A549 (cell line): ENCODE data around the gene PLEKHA4. TPM values are rescaled to one million over a fixed set of nuclear protein-coding genes. Genes with fewer than 3 reads are reported as not detected.

ENCODE experiments used
- ATAC-seq, 2 experiments: fragments of 200-7000 bp in 1 of 2; fragments of >200 bp in 1 of 2; cut with Nextera tagmentation in 1 of 2; cut with Tn5 transposase in 1 of 2; 3 replicates each; pipeline versions ENCODE4 v1.8.0 to v1.9.1; 2018 to 2020; ENCODE audit warnings: mild to moderate bottlenecking in 1 of 2, moderate library complexity in 1 of 2
- CTCF ChIA-PET: fragments of 300-600 bp; sonication (Branson Sonifier 250); formaldehyde crosslinking; extraction: SDS; loops from one replicate; lab custom pipeline; 2021; ENCODE audit warnings: antibody characterized with exemption, inconsistent platforms; lab: Yijun Ruan, JAX
- POLR2A ChIA-PET: fragments of 350-600 bp; formaldehyde crosslinking; extraction: SDS; loops from one replicate; lab custom pipeline; 2021; ENCODE audit warnings: antibody characterized with exemption, inconsistent platforms; lab: Yijun Ruan, JAX
- DNase-seq, 2 experiments: peaks; one replicate each; pipeline versions ENCODE4 v3.0.0 to v3.0.0-alpha.2; 2011 to 2016; ENCODE audit warnings: low read depth in 1 of 2, low spot score in 1 of 2
- FAIRE-seq: peaks from 2 replicates; lab custom pipeline; 2011; peaks lifted over from hg19 to GRCh38; lab: Jason Lieb, UNC
- H3K27ac ChIP-seq, 2 experiments: fragments of >200 bp; sonication (Bioruptor Twin); formaldehyde crosslinking; 3 replicates each; pipeline ENCODE4 v1.5.1; 2016 to 2017
- H3K4me1 ChIP-seq: fragments of >200 bp; sonication (Bioruptor Twin); formaldehyde crosslinking; 3 replicates; pipeline ENCODE4 v1.6.1; 2016
- H3K4me2 ChIP-seq: fragments of >200 bp; sonication (Bioruptor Twin); formaldehyde crosslinking; 3 replicates; pipeline ENCODE4 v1.6.1; 2016
- H3K4me3 ChIP-seq: fragments of >200 bp; sonication (Bioruptor Twin); formaldehyde crosslinking; 3 replicates; pipeline ENCODE4 v1.5.1; 2016
- H3K9me3 ChIP-seq: fragments of >200 bp; sonication (Bioruptor Twin); formaldehyde crosslinking; 3 replicates; pipeline ENCODE4 v1.6.1; 2016
- ATOH8 ChIP-seq: fragments of 250-450 bp; sonication (Bioruptor Pico); IDR thresholded peaks from 2 replicates; pipeline ENCODE4 v1.5.0; 2020; ENCODE audit warnings: low read depth, mild to moderate bottlenecking, moderate library complexity
- CBX2 ChIP-seq: fragments of 200-600 bp; sonication (generic); IDR thresholded peaks from 2 replicates; pipeline ENCODE4 v1.6.1; 2016; ENCODE audit warnings: low read depth, mild to moderate bottlenecking, borderline replicate concordance
- CBX8 ChIP-seq: fragments of 200-600 bp; sonication (generic); IDR thresholded peaks from 2 replicates; pipeline ENCODE4 v1.6.1; 2016
- CTCF ChIP-seq: fragments of >200 bp; sonication (Bioruptor Twin); formaldehyde crosslinking; IDR thresholded peaks from 3 replicates; pipeline ENCODE4 v1.5.1; 2016
- ESRRA ChIP-seq: fragments of 150-350 bp; IDR thresholded peaks from 2 replicates; pipeline ENCODE4 v1.6.1; 2014; ENCODE audit warnings: mild to moderate bottlenecking, low read length, borderline replicate concordance
- FOSB ChIP-seq: fragments of 250-450 bp; sonication (Bioruptor Pico); IDR thresholded peaks from 2 replicates; pipeline ENCODE4 v1.5.0; 2020; ENCODE audit warnings: mild to moderate bottlenecking, moderate library complexity
- FOSL2 ChIP-seq, 2 experiments: fragments of 450-650 bp in 1 of 2; fragments of >200 bp in 1 of 2; sonication (Bioruptor Twin) in 1 of 2; formaldehyde crosslinking; IDR thresholded peaks; 2 replicates each; pipeline versions ENCODE4 v1.5.0 to v1.6.1; 2016 to 2020; ENCODE audit warnings: mild to moderate bottlenecking in 1 of 2, moderate library complexity in 1 of 2
- HDAC2 ChIP-seq: fragments of 200-600 bp; sonication (generic); IDR thresholded peaks from 2 replicates; pipeline ENCODE4 v1.6.1; 2016
- HES2 ChIP-seq: fragments of >200 bp; sonication (Bioruptor Twin); formaldehyde crosslinking; IDR thresholded peaks from 2 replicates; pipeline ENCODE4 v1.6.1; 2016
- HOXA7 ChIP-seq: fragments of 250-450 bp; sonication (Bioruptor Pico); IDR thresholded peaks from 2 replicates; pipeline ENCODE4 v1.5.0; 2020; ENCODE audit warnings: mild to moderate bottlenecking, moderate library complexity
- HOXB5 ChIP-seq: fragments of 250-450 bp; sonication (Bioruptor Pico); IDR thresholded peaks from 2 replicates; pipeline ENCODE4 v1.5.0; 2020; ENCODE audit warnings: mild to moderate bottlenecking, moderate library complexity
- NFE2L2 ChIP-seq: fragments of 150-350 bp; conservative IDR thresholded peaks from 2 replicates; pipeline ENCODE4 v1.6.1; 2014; ENCODE audit warnings: low read length
- POLR2A ChIP-seq: IDR thresholded peaks from 2 replicates; pipeline ENCODE4 v1.6.1; 2012; ENCODE audit warnings: mild to moderate bottlenecking, low read length
- TP53 ChIP-seq: fragments of 250-450 bp; sonication (Bioruptor Pico); IDR thresholded peaks from 2 replicates; pipeline ENCODE4 v1.5.0; 2021; ENCODE audit warnings: mild to moderate bottlenecking, moderate library complexity
- ZFP36 ChIP-seq: fragments of 450-650 bp; IDR thresholded peaks from 2 replicates; pipeline ENCODE4 v1.6.1; 2014; ENCODE audit warnings: borderline replicate concordance; ENCODE audit not compliant: partially characterized antibody
- ZNF302 ChIP-seq: fragments of 250-450 bp; sonication (Bioruptor Pico); IDR thresholded peaks from 2 replicates; pipeline ENCODE4 v1.9.0; 2021; ENCODE audit warnings: inconsistent platforms, mild to moderate bottlenecking, moderate library complexity
- WGBS: methylation state at CpG from one replicate; pipeline ENCODE4 v1.1.6; 2017; ENCODE audit errors: missing lambda C conversion rate; 5-methylcytosine and 5-hydroxymethylcytosine counted together
- polyA plus RNA-seq, 4 experiments: library from polyadenylated mRNA; depleted of rRNA in 3 of 4; stranded (reverse); fragments of >200 nt; fragmentation: RNase III in 1 of 4; extraction: RNeasy Plus Mini Kit Qiagen cat#74134 plus additional on column Dnase treatment in 1 of 4; gene quantifications; 2 replicates in 3 of 4; 3 replicates in 1 of 4; pipeline ENCODE4 v1.2.3, GENCODE V29; 2011 to 2017

PLEKHA4 gene
- polyA plus RNA-seq, 2 of the 4 experiments (the other 2 are of a cell fraction), result 0.34 to 0.46 TPM

- POLR2A ChIA-PET, result no interaction called here
- CTCF ChIA-PET, result interaction anchor here (0.6 to 4.1 kb wide), 4 partner anchors 14 to 103 kb away, joined by 3 to 24 read pairs (median 4); no protein-coding TSS in a partner anchor
- Histone ChIP-seq H3K27ac (no peak overlapping the region), H3K4me2 (no peak overlapping the region), H3K4me3 (no peak overlapping the region), H3K4me1 (no peaks in the 10 kb centered on the region), H3K9me3 (no peaks in the 10 kb centered on the region)
- no peak for ATAC-seq
- TF ChIP-seq NFE2L2, result no peak
- TF ChIP-seq TP53 (CRISPR knock-in tag), result no peak
- TF ChIP-seq CBX2, result no peak
- no peak for TF ChIP-seq FOSB (CRISPR knock-in tag)
- no peak for DNase-seq
- no peak for FAIRE-seq
- WGBS, result 66% methylated on average over 7 of the region's 7 CpGs
These were observed 5.6 kb downstream of the PLEKHA4 start for GRCh38 chr19:48862827-48863226.

GRCh38 chr19:48861313-48861712 is 7.1 kb downstream of the PLEKHA4 start:
- 87% methylated on average over 18 of the region's 18 CpGs for WGBS
- no peaks in the 10 kb centered on the region for H3K9me3 ChIP-seq
- no peak overlapping the region for H3K4me2 ChIP-seq
- POLR2A ChIA-PET, result interaction anchor here (1.5 kb wide), 1 partner anchor 11 kb away, joined by 4 read pairs; no protein-coding TSS in a partner anchor
- FAIRE-seq, result no peak
- H3K27ac ChIP-seq, result no peak overlapping the region
- CTCF ChIA-PET, result interaction anchor here (0.6 to 4.1 kb wide), 7 partner anchors 9 to 1861 kb away, joined by 3 to 24 read pairs (median 3); partner anchors contain the start of genes HSD17B14 and RUVBL2
- no peak for ATAC-seq
- no peak for DNase-seq
- H3K4me3 ChIP-seq, result no peak overlapping the region
- no peak for TF ChIP-seq ZFP36
- TF ChIP-seq HDAC2, result no peak
- no peak for TF ChIP-seq CBX8
- no peak for TF ChIP-seq CTCF
- no peak for TF ChIP-seq HES2
- TF ChIP-seq ESRRA, result no peak
- TF ChIP-seq HOXB5 (CRISPR knock-in tag), result no peak
- no peak for TF ChIP-seq FOSL2 (IDR thresholded peaks at IDR 0.05)
- TF ChIP-seq FOSL2 (CRISPR knock-in tag; IDR thresholded peaks at IDR 0.05), result no peak
- no peak for TF ChIP-seq POLR2A
- TF ChIP-seq HOXA7 (CRISPR knock-in tag), result no peak
- no peak for TF ChIP-seq ZNF302 (CRISPR knock-in tag)
- no peaks in the 10 kb centered on the region for H3K4me1 ChIP-seq

- DNase-seq (peak in 1 of 2 experiments; percentile 65), FAIRE-seq (no peak), ATAC-seq (peak; percentile 44 to 71; a peak in 4 of 6 replicates)
- Histone ChIP-seq H3K9me3 (no peaks in the 10 kb centered on the region), H3K27ac (no peak overlapping the region), H3K4me1 (no peaks in the 10 kb centered on the region), H3K4me2 (no peak overlapping the region), H3K4me3 (no peak overlapping the region)
- ChIA-PET POLR2A (interaction anchor here (0.5 kb wide), 1 partner anchor 82 kb away, joined by 3 read pairs; no protein-coding TSS in a partner anchor), CTCF (interaction anchor here (4.1 kb wide), 1 partner anchor 17 kb away, joined by 24 read pairs; no protein-coding TSS in a partner anchor)
- TF ChIP-seq FOSL2 (IDR thresholded peaks at IDR 0.05) (no peak), FOSL2 (CRISPR knock-in tag; IDR thresholded peaks at IDR 0.05) (0 out of 2 replicates have a peak, but pooled peaks have one; percentile 16), ATOH8 (CRISPR knock-in tag) (no peak)
- 87% methylated on average over 30 of the region's 30 CpGs for WGBS
These were observed 8.5 kb downstream of the PLEKHA4 start for GRCh38 chr19:48859711-48860572.
